ENCODE data around the gene GABPA.

DNA sequence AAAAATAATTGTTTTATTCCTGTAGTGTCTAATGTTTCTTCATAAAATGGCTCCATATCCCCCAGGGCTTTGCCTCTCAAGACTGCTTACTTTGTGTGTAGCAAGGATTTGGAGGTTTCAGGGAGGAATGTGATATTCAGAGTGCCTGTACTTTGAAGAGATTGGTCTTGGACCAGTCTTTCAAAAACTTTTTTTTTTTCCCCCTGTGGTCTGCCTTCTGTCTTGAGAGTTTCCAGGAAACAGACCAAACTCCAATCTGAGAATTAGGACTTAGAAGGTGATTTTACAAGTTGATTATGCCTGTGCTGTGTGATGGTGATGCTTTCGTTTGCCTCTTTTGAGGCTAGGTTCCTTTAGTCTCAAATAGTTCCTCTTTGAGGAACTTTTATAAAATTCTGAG lies 25.9 kb downstream of the GABPA start:
- no peak for TF ChIP-seq POLR2A (IDR thresholded peaks at IDR 0.05; ENCODE audit: low read depth, low read length)
- no peak for TF ChIP-seq POLR2AphosphoS5 (IDR thresholded peaks at IDR 0.05; ENCODE audit: low read depth, low read length)
- no peak for TF ChIP-seq TAF1 (IDR thresholded peaks at IDR 0.05; ENCODE audit: low read depth, low read length)

Measured in GM12891 (cell line).